CD4-positive, alpha-beta T cell treated with Interleukin-15 for 4 hours (primary cell): ENCODE results near the gene CDC42BPG.
A peak's percentile ranks its signal among the peaks of the same experiment; 100 is the strongest.

ENCODE experiments used
- DNase-seq: peaks from one replicate; pipeline ENCODE4 v3.0.0-alpha.2; 2020; ENCODE audit warnings: low spot score

The CDC42BPG gene

DNA sequence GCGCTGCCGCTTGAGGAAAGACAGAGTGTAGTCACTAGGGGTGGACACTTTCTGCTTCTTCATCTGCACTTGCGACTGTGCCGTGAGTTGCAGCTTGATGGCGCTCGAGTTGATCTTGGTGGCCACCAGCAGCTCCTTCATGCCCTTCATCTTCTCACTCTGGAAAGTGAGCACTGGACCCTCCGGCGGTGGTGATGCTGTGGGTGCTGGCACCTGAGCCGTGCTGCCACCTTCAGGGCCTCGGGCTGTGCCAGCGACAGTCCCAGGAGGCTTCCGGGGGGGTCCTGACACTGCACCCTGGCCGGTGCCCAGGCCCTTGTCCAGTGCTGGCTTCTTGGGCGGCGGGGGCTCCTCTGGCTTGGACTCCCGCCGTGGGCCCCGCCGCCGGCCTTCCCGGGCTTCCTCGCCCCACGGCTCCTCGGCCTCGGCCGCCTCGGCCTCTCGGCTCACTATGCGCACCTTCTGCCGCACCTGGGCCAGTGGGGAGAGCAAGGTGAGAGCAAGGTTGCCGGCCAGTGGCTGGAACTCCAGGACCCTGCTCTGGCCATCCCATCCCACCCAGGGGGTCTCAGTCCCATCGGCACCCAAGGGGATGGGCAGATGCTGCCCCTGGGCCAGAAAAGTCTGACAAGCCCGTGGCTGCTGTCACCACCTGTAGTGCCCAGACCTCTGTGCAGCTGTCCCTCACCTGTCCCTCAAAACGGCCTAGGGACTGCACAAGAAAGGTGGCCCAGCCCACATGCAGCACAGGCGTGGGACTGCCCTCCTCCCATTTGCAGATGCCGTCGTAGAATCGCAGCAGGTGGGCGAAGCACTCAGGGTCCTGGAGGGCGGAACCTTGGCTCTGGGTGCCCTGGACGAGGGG is 39.9 kb downstream of the CDC42BPG start:
- no peak for DNase-seq

DNA sequence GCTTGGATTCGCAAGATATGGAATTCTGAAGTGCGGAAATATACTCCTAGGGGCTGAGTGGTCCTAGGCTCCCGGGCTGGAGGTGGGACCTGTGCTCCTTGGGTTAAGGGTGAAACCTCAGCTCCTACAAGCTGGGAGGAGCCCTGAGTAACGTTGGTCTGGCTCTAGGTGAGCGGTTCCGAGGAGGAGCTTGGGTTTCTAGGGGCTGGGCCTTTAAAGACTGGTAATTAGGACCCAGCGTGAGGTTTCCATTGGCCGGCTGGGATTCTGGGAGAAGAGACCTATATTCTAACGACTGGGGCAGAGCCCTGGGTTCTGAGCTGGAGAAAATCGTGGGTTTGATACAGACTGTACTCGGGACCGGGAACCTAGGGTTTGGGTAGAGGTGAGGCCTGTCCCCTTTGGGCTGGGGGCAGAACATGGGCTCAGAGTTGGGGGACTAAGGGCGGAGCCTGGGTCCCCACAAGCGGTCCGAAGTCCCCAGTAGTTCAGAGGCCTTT is 40.6 kb downstream of the CDC42BPG start:
- no peak for DNase-seq

GRCh38 chr11:64803158-64803845 is 41.2 kb downstream of the CDC42BPG start, which contains the start of gene MAP4K2:
Gene MAP4K2, minus strand, starts transcription at chr11:64803214. Its CDS starts 65 bp downstream, at chr11:64803149.
- DNase-seq: peak; percentile 84

DNA sequence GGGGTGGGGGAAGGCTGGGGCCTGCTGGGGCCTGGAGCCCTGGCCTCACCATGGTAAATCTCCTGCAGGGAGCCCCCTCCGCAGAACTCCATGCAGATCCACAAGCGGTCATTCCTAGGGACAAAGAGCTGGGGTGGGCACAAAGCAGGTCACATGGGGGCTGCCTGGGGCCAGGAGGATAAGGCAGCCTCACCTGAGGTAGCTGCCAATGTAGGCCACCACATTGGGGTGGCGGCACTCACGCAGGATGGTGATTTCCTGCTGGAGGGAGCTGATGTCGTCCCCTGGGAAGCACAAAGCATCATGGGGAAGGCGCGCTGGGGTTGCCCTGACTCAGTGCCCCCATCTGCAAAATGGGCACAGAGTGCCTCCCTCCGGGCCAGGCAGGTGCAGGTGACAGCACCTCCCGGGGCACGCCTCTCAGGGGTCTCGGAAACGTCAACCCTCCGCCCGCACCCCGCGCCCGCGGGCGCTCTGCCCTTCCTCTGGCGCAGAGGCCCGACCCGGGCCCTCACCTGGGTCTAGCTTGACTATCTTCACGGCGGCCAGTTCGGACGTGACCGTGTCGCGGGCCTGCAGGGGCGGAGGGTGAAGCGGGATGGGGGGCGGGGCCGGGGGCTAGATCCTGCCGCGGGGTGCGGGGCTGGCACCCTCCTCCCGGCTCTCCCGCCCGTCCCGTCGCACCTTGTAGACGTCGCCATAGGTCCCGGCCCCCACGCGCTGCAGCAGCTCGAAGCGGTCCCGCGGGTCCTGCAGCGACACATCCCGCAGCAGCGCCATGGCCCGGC is 41.9 kb downstream of the CDC42BPG start:
- DNase-seq: peak; percentile 37

DNA sequence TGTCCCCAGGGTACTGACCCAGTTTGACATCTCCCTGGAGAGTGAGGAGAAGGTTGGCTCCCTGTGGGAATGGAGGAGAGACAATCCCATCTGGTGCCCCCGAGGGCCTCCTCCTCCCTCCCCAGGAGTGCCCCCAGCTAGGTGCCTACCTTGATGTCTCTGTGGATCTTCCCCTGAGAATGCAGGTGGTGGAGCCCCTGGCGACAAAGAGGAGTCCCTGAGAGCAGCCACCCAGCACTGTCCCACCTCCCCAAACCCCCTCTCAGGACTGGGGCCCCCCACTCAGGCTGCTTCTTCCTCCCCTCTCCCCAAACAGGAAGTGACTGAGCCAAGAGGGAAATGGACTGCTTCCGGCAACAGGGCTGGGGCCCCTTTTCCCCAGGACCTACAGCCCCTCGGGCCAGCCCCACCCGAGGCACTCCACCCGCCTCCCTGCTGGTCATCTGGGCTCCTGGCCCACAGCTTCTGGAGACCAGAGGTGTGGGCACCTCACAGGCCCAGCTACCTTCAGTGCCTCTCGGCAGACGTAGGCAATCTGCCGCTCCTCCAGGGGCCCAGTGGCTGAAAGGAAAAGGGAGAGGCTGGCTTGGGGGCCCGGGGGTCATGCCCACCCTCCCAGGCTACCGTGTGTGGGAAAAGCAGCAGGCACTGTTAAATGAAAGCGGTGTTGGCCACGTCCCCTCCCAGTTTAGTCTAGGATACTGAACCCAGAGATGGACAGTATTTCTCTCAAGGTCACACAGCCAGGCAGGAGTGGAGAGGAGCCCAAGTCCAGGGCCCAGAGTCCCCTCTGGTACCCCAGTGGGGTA is 42.7 kb downstream of the CDC42BPG start:
- no peak for DNase-seq

- DNase-seq: no peak
Observed at GRCh38 chr11:64801158-64801464, 43.3 kb downstream of the CDC42BPG start.

GRCh38 chr11:64800303-64801157 is 43.9 kb downstream of the CDC42BPG start:
- DNase-seq: no peak

- DNase-seq: no peak
Observed at GRCh38 chr11:64799623-64800302, 44.7 kb downstream of the CDC42BPG start.

DNA sequence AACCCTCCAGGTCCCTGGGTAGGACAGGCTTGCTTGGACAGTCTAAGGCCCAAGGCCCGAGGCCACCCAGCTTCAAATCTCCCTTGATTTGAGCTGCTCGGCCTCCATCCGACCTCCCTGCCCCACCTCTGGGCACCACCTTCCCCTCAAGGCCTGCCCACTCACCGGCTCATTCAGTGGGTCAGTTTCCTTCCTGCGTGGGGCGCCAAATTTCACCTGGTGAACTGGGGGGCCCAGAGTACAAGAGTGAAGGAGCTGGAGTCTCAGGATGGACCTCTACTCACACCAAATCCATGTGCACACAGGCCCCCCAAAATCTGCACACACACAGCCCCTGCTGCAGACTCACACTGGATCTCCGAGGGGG is 45.2 kb downstream of the CDC42BPG start:
- DNase-seq: no peak

GRCh38 chr11:64796757-64797541 is 47.5 kb downstream of the CDC42BPG start:
- no peak for DNase-seq

GRCh38 chr11:64796047-64796756 is 48.3 kb downstream of the CDC42BPG start:
- DNase-seq: no peak

DNA sequence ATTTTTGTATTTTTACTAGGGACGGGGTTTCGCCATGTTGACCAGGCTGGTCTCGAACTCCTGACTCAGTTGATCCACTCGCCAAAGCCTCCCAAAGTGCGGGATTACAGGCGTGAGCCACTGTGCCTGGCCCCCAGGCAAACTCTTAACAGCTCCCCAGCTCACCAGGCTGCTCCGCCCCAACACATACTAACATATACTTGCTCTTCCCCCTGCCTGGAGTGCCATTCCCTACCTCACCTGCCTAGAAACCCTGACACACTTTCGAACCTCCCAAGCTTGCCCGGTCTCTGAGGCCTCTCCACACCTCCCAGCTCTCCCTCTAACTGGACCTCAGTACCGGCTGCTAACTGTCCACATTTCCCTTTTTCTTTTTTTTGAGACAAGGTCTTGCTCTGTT is 49.9 kb downstream of the CDC42BPG start:
- DNase-seq: no peak

- DNase-seq: no peak
Observed at GRCh38 chr11:64793271-64794160, 50.9 kb downstream of the CDC42BPG start.

- no peak for DNase-seq
Observed at GRCh38 chr11:64792482-64792881, 52.0 kb downstream of the CDC42BPG start.

- DNase-seq: no peak
Observed at GRCh38 chr11:64791781-64792291, 52.6 kb downstream of the CDC42BPG start.

GRCh38 chr11:64790205-64791095 is 54.0 kb downstream of the CDC42BPG start:
- DNase-seq: no peak
